Adrenal gland (tissue), 12 donors: ENCODE measurements around the gene CDKAL1. TPM values are rescaled to one million over a fixed set of nuclear protein-coding genes. Genes with fewer than 3 reads are reported as not detected.
A peak's percentile ranks its signal among the peaks of the same experiment; 100 is the strongest.

ENCODE experiments used
- DNase-seq, 7 donors: peaks; one replicate each; pipeline ENCODE4 v3.0.0-alpha.2; 2019 to 2020
- H3K27ac ChIP-seq, 5 donors: fragments of 200-600 bp; sonication (generic) in 4 of 5; 1 replicate in 3 of 5; 2 replicates in 2 of 5; pipeline versions ENCODE4 v1.5.1 to v1.8.0; 2016 to 2020; ENCODE audit warnings: mild to moderate bottlenecking in 1 of 5
- H3K27me3 ChIP-seq: fragments of 200-600 bp; 2 replicates; pipeline ENCODE4 v1.8.0; 2021
- H3K36me3 ChIP-seq, 2 donors: fragments of 200-600 bp; replicated peaks in 1 of 2; 1 replicate in 1 of 2; 2 replicates in 1 of 2; pipeline versions ENCODE4 v1.5.1 to v1.8.0; 2018 to 2022
- H3K4me1 ChIP-seq, 2 donors: fragments of 200-600 bp; replicated peaks in 1 of 2; 1 replicate in 1 of 2; 2 replicates in 1 of 2; pipeline versions ENCODE4 v1.5.1 to v1.8.0; 2018 to 2021
- H3K4me3 ChIP-seq, 4 donors: fragments of 200-600 bp; sonication (generic) in 3 of 4; one replicate each; pipeline ENCODE4 v1.5.1; 2016 to 2018
- H3K9me3 ChIP-seq, 3 donors: fragments of 200-600 bp; sonication (generic) in 1 of 3; replicated peaks in 1 of 3; 1 replicate in 2 of 3; 2 replicates in 1 of 3; pipeline versions ENCODE4 v1.5.1 to v1.8.0; 2016 to 2021
- CTCF ChIP-seq, 6 experiments: fragments of 450-650 bp in 4 of 6; fragments of 200-600 bp in 2 of 6; sonication (generic) in 1 of 6; IDR thresholded peaks; 1 replicate in 5 of 6; 2 replicates in 1 of 6; pipeline versions ENCODE4 v1.5.1 to v1.8.0; 2016 to 2021; ENCODE audit warnings: antibody characterized with exemption in 6 of 6, mild to moderate bottlenecking in 2 of 6, moderate library complexity in 1 of 6
- POLR2A ChIP-seq, 2 donors: fragments of 450-650 bp; IDR thresholded peaks; one replicate each; pipeline ENCODE4 v1.6.1; 2017; ENCODE audit warnings: antibody characterized with exemption in 2 of 2, mild to moderate bottlenecking in 2 of 2, moderate library complexity in 1 of 2
- WGBS, 4 donors: extraction: QIAGEN DNeasy Blood & Tissue Kit in 2 of 4; methylation state at CpG; one replicate each; pipeline versions ENCODE4 v1.1.5 to v1.1.7; 2013 to 2017; 5-methylcytosine and 5-hydroxymethylcytosine counted together
- intact Hi-C, 2 donors: fragments of 100-400 bp; cut with DNase I; formaldehyde crosslinking; loops; one replicate each; pipeline versions ENCODE4 v1.14.1 to v1.15.0; 2022 to 2023
- polyA plus RNA-seq, 3 donors: library from polyadenylated mRNA; stranded (reverse); fragments of 200-250 nt in 2 of 3; fragments of 350-450 nt in 1 of 3; fragmentation: Illumina TruSeq in 1 of 3; extraction: RNeasy Lipid Tissue Mini Kit (QIAGEN cat#74804) in 1 of 3; gene quantifications; one replicate each; pipeline ENCODE4 v1.2.3, GENCODE V29; 2013 to 2014
- total RNA-seq, 9 donors: library from RNA; depleted of rRNA in 4 of 9; stranded (reverse); fragments of >200 nt in 4 of 9; fragments of 120-200 nt in 1 of 9; fragmentation: NEBNext Ultra II Directional in 1 of 9; extraction: Animal tissue kit (Norgen Biotek cat#: 25700) in 1 of 9; gene quantifications; one replicate each; pipeline versions ENCODE4 v1.1.0 to v1.2.4, GENCODE V29; 2013 to 2023
- donor health status: healthy with polysubstance abuse.
- donor health status: Bipolar disorder and iron deficiency.
- donor health status: DM: yes; HTN: yes; CAD: no.
- donor health status: DM: no; HTN: no; CAD: no.
- donor health status: DM: no; HTN: no; CAD: no.
- donor health status: DM: yes; HTN: yes; CAD: no.

The CDKAL1 gene
- total and polyA plus RNA-seq, 12 donors = 3.9 to 21.1 (median 10.6) TPM

GRCh38 chr6:21073318-21073839, 539.1 kb downstream of the CDKAL1 start:
- whole genome bisulfite sequencing, 4 donors = 89 to 96% (median 92%) methylated on average over 2 of the region's 2 CpGs
- intact Hi-C loops = no loop called here
- H3K27ac ChIP-seq = no peak overlapping the region

GRCh38 chr6:21074484-21074883, 540.2 kb downstream of the CDKAL1 start:
- intact Hi-C loops = no loop called here
- WGBS, 4 donors = 94 to 100% (median 97%) methylated on average over 1 of the region's 1 CpG
- Histone ChIP-seq H3K4me1 (no peaks in the 10 kb centered on the region), H3K27me3 (no peaks in the 10 kb centered on the region), H3K36me3 (no peaks in the 10 kb centered on the region), H3K4me3 (no peak overlapping the region), H3K27ac (no peak overlapping the region), H3K9me3 (peaks cover 0 to 4% (median 0%) of the 10 kb centered on the region in 3 donors)
- DNase-seq = no peak
- TF ChIP-seq POLR2A (IDR thresholded peaks at IDR 0.05) = no peak

More at GRCh38 chr6:21073318-21073839, 539.1 kb downstream of the CDKAL1 start:
- no peaks in the 10 kb centered on the region for H3K36me3 ChIP-seq
- no peaks in the 10 kb centered on the region for H3K27me3 ChIP-seq
- H3K9me3 ChIP-seq = peaks cover 0 to 4% (median 0%) of the 10 kb centered on the region in 3 donors
- TF ChIP-seq POLR2A (IDR thresholded peaks at IDR 0.05) (no peak), CTCF (IDR thresholded peaks at IDR 0.05) (no peak)
- no peak for DNase-seq
- no peak overlapping the region for H3K4me3 ChIP-seq
- H3K4me1 ChIP-seq = no peaks in the 10 kb centered on the region

- no peak overlapping the region for H3K27ac ChIP-seq
- no peaks in the 10 kb centered on the region for H3K4me1 ChIP-seq
- H3K9me3 ChIP-seq = peaks cover 0 to 4% (median 0%) of the 10 kb centered on the region in 3 donors
- TF ChIP-seq CTCF (IDR thresholded peaks at IDR 0.05) (no peak), POLR2A (IDR thresholded peaks at IDR 0.05) (no peak)
- DNase-seq = no peak
- intact Hi-C loops = no loop called here
- H3K36me3 ChIP-seq = no peaks in the 10 kb centered on the region
- H3K27me3 ChIP-seq = no peaks in the 10 kb centered on the region
- 86 to 97% (median 95%) methylated on average over 2 of the region's 2 CpGs for WGBS, 4 donors
- no peak overlapping the region for H3K4me3 ChIP-seq
Observed at GRCh38 chr6:21075986-21076385, 541.7 kb downstream of the CDKAL1 start.

GRCh38 chr6:21078497-21078896, 544.2 kb downstream of the CDKAL1 start:
- Histone ChIP-seq H3K27me3 (no peaks in the 10 kb centered on the region), H3K36me3 (no peaks in the 10 kb centered on the region), H3K4me3 (no peak overlapping the region), H3K9me3 (peaks cover 0 to 4% (median 0%) of the 10 kb centered on the region in 3 donors), H3K4me1 (no peaks in the 10 kb centered on the region), H3K27ac (no peak overlapping the region)
- no peak for TF ChIP-seq POLR2A (IDR thresholded peaks at IDR 0.05)
- no peak for TF ChIP-seq CTCF (IDR thresholded peaks at IDR 0.05)
- no peak for DNase-seq
- WGBS, 4 donors = 92 to 97% (median 94%) methylated on average over 3 of the region's 3 CpGs
- intact Hi-C loops = no loop called here

- 53 to 60% (median 57%) methylated on average over 2 of the region's 2 CpGs for WGBS, 4 donors
- Histone ChIP-seq H3K27ac (no peak overlapping the region), H3K4me1 (no peaks in the 10 kb centered on the region), H3K27me3 (no peaks in the 10 kb centered on the region), H3K9me3 (no peaks in the 10 kb centered on the region), H3K36me3 (no peaks in the 10 kb centered on the region), H3K4me3 (no peak overlapping the region)
- DNase-seq = peak in 1 of 7 donors; percentile 4
- no peak for TF ChIP-seq POLR2A (IDR thresholded peaks at IDR 0.05)
- no peak for TF ChIP-seq CTCF (IDR thresholded peaks at IDR 0.05)
- intact Hi-C loops = no loop called here
Observed at GRCh38 chr6:21079468-21080048, 545.3 kb downstream of the CDKAL1 start.
